GM10266 (cell line): Measurements from ENCODE around the gene MLX.

Experiments
- DNase-seq: peaks from one replicate; pipeline ENCODE4 v3.0.0; 2012; ENCODE audit errors: extremely low spot score
- CTCF ChIP-seq: IDR thresholded peaks from 2 replicates; pipeline ENCODE4 v1.5.1; 2012; ENCODE audit warnings: mild to moderate bottlenecking, low read depth; ENCODE audit not compliant: control insufficient read depth, insufficient read depth; ENCODE audit errors: missing control alignments

MLX gene

DNA sequence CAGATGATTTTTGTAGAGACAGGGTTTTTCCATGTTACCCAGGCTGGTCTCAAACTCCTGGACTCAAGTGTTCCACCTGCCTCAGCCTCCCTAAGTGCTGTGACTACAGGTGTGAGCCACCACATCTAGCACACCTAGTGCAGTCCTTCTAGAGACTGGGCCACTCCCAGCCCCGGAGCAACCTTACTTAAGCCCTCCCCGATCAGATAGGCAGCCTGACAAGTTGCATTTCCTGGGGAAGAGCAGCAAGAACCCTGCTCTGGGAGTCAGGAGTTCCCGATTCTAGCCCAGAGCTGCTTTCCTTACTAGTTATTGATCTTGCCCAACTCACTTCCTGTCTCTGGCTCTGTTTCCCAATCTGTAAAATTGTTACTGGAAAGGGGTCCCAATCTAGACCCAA lies 37.8 kb upstream of the MLX start:
- TF ChIP-seq CTCF = no peak
- DNase-seq = no peak

- no peak for TF ChIP-seq CTCF
- no peak for DNase-seq
Measured at GRCh38 chr17:42530952-42531454, 35.9 kb upstream of the MLX start.

DNA sequence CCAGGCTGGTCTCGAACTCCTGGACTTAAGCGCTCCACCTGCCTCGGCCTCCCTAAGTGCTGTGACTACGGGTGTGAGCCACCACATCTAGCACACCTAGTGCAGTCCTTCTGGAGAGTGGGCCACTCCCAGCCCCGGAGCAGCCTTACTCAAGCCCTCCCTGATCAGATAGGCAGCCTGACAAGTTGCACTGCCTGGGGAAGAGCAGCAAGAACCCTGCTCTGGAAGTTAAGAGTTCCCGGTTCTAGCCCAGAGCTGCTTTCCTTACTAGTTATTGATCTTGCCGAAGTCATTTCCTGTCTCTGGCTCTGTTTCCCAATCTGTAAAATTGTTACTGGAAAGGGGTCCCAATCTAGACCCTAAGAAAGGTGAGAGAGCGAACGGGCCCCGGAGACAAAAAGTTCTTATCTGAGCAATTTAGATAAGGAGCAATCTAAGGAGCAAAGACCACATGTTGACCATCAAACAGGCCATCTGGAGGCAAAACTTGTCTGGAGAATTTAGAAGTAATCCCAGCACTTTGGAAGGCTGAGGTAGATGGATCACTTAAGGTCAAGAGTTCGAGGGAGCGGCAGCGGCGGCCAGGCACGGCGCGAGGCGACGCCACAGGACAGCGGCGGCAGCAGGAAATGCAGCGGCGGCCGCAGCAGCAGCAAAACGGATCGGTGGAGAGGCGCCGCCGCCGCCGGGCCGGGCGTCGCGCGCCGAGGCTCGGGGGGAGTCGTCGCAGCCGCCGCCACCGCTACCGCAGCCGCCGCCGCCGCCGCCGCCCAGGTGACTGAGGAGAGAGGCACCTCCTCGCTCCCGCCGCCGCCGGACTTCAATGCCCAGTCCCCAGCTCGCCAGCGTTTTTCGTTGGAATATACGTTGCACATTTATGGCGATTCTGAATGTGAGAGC lies 35.2 kb upstream of the MLX start:
- peak; percentile 67 for DNase-seq
- peak; percentile 62 for TF ChIP-seq CTCF

DNA sequence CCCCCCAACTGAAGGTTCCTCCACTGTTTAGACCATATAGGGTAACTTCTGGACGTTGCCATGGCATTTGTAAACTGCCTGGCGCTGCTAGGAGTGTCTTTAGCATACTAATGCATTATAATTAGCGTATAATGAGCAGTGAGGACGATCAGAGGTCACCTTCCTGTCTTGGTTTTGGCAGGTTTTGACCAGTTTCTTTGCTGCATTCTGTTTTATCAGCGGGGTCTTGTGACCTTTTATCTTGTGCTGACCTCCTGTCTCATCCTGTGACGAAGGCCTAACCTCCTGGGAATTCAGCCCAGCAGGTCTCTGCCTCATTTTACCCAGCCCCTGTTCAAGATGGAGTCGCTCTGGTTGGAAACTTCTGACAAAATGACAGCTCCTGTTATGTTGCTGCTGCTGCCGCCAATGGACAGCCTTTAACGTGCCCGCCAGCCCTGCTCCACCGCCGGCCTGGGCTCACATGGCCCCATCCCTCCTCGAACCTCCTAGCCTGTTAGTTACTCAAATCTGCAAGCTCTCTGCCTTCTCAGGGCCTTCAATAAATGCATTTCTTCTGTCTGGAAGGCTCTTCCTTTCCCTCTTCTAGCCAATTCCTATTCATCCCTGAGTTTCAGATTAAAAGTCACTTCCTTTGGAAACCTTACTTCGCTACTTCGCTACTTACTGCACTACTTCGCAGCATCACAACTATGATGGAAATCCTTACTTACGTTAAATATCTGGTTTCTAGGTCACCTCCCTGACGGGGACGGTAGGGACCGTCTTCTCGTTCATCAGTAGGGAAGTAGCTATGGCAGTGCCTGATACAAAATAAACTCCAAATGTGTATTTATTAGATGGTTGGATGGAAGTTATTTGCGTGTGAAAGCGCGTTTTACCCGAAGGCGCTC lies 31.5 kb upstream of the MLX start:
- DNase-seq = no peak
- TF ChIP-seq CTCF = no peak

GRCh38 chr17:42536048-42536371 lies 30.9 kb upstream of the MLX start, which contains the start of gene NAGLU:
Gene NAGLU (plus strand): TSS chr17:42536241. CDS start chr17:42536273, 32 bp downstream.
- DNase-seq = peak; percentile 100
- TF ChIP-seq CTCF = no peak

- DNase-seq = peak; percentile 95
- TF ChIP-seq CTCF = no peak
Measured at GRCh38 chr17:42536372-42537155, 30.3 kb upstream of the MLX start.
